Right lobe of liver (tissue), 4 donors: ENCODE data around the gene ZNF644.

ENCODE experiments used
- CTCF ChIP-seq, 4 donors: fragments of 200-600 bp in 3 of 4; fragments of 450-650 bp in 1 of 4; IDR thresholded peaks; one replicate each; pipeline versions ENCODE4 v1.5.1 to v1.8.0; 2016 to 2022; ENCODE audit warnings: antibody characterized with exemption in 4 of 4, mild to moderate bottlenecking in 2 of 4
- POLR2A ChIP-seq: fragments of 450-650 bp; IDR thresholded peaks from one replicate; pipeline ENCODE4 v1.6.1; 2017; ENCODE audit warnings: antibody characterized with exemption, mild to moderate bottlenecking
- donor health status: DM: no; HTN: no; CAD: no.
- donor health status: DM: no; HTN: no; CAD: no.
- donor health status: DM: no; HTN: yes; CAD: no.

GRCh38 chr1:91013302-91013701 lies 8.5 kb downstream of the ZNF644 start:
- TF ChIP-seq CTCF (IDR thresholded peaks at IDR 0.05) (no peak), POLR2A (no peak)
